Mucosa of descending colon (tissue), 3 donors: Measurements from ENCODE around the gene ACBD6. TPM values are rescaled to one million over a fixed set of nuclear protein-coding genes. Genes with fewer than 3 reads are reported as not detected.

Source experiments
- ATAC-seq: fragments of 200-7000 bp; cut with Tn5 transposase; one replicate; pipeline ENCODE4 v1.9.1; 2020; ENCODE audit warnings: mild to moderate bottlenecking, moderate library complexity
- DNase-seq, 3 donors: peaks; one replicate each; pipeline ENCODE4 v3.0.0-alpha.2; 2020
- H3K36me3 ChIP-seq: fragments of 200-600 bp; one replicate; pipeline ENCODE4 v1.8.0; 2021; ENCODE audit warnings: low read depth, mild to moderate bottlenecking
- H3K4me1 ChIP-seq: fragments of 200-600 bp; one replicate; pipeline ENCODE4 v1.8.0; 2021; ENCODE audit warnings: low read depth, mild to moderate bottlenecking
- H3K4me3 ChIP-seq: fragments of 200-600 bp; one replicate; pipeline ENCODE4 v1.8.0; 2021; ENCODE audit warnings: mild to moderate bottlenecking
- H3K9me3 ChIP-seq: fragments of 200-600 bp; one replicate; pipeline ENCODE4 v1.8.0; 2021; ENCODE audit warnings: mild to moderate bottlenecking
- CTCF ChIP-seq: fragments of 200-600 bp; IDR thresholded peaks from one replicate; pipeline ENCODE4 v1.8.0; 2022; ENCODE audit warnings: antibody characterized with exemption, mild to moderate bottlenecking
- intact Hi-C, 2 donors: fragments of 100-400 bp; cut with DNase I in 1 of 2; cut with micrococcal nuclease in 1 of 2; formaldehyde crosslinking; loops; one replicate each; pipeline versions ENCODE4 v1.11.0 to v1.11.1; 2022; cut with DNase I, micrococcal nuclease
- total RNA-seq, 3 donors: library from RNA; stranded (reverse); fragmentation: NEBNext Ultra II Directional in 2 of 3; extraction: Animal tissue kit (Norgen Biotek cat#: 25700) in 2 of 3; gene quantifications; one replicate each; pipeline versions ENCODE4 v1.2.1 to v1.2.4, GENCODE V29; 2021 to 2023
- donor health status: DM: no; HTN: no; CAD: no; lungs with moderate emphysema.
- donor health status: DM: no; HTN: no; CAD: no.
- donor health status: DM: no; HTN: yes; CAD: no.

Gene ACBD6
- total RNA-seq, 3 donors from 2014 or later, result 23.3 to 32.8 (median 25.0) TPM

DNA sequence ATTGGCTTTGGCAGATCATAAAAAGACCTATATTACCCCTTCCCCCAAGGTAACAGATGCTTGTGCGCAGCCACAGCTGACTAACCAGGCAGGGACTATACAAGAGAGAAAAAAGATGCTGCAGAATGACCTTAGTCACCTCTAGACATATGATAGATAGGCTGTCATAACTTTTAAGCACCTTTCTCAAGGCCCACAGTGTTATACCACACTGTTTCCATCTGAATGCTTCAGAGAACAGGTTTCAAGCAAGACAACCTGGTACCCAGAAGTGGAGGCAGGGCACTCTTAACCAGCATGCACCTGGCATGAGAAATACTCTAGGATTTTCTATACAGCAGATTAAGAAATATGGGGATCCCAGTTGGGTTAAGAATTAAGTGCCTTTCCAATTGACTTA is 43.6 kb upstream of the ACBD6 start:
- H3K36me3 ChIP-seq, result no peaks in the 10 kb centered on the region
- H3K4me1 ChIP-seq, result no peaks in the 10 kb centered on the region
- no peak for DNase-seq
- no peaks in the 10 kb centered on the region for H3K9me3 ChIP-seq
- intact Hi-C loops, result no loop called here
- H3K4me3 ChIP-seq, result no peak overlapping the region
- ATAC-seq, result no peak
- TF ChIP-seq CTCF, result no peak

DNA sequence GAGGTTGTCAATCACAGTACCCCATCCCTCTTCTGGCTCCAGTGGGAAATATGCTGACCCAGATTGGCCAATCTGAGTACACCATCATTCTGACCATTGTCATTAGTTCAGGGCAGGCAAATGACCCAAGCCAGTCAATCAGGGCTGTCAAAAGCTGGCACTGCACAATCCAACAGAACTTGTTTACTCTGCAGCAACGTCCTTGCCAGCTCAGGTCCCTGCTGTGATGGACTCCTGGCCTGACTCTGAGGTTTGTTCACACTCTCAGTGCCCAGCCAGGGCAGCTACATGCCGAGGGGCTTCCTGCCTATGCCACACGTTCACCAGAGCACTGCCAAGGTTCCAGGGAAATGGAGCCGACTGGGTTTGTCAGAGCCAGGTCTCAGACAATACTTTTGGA is 41.7 kb upstream of the ACBD6 start:
- no peak for ATAC-seq
- intact Hi-C loops, result no loop called here

GRCh38 chr1:180542838-180543145 is 40.4 kb upstream of the ACBD6 start:
- H3K4me1 ChIP-seq, result no peaks in the 10 kb centered on the region
- intact Hi-C loops, result no loop called here
- no peaks in the 10 kb centered on the region for H3K36me3 ChIP-seq
- no peaks in the 10 kb centered on the region for H3K9me3 ChIP-seq
- DNase-seq (no peak), ATAC-seq (no peak)
- no peak overlapping the region for H3K4me3 ChIP-seq
- no peak for TF ChIP-seq CTCF

More for the DNA sequence above, 41.7 kb upstream of the ACBD6 start:
- Histone ChIP-seq H3K9me3 (no peaks in the 10 kb centered on the region), H3K36me3 (no peaks in the 10 kb centered on the region), H3K4me1 (no peaks in the 10 kb centered on the region), H3K4me3 (no peak overlapping the region)
- DNase-seq, result no peak
- TF ChIP-seq CTCF, result no peak

GRCh38 chr1:180542113-180542837 is 39.9 kb upstream of the ACBD6 start:
- H3K9me3 ChIP-seq, result no peaks in the 10 kb centered on the region
- intact Hi-C loops, result no loop called here
- no peaks in the 10 kb centered on the region for H3K36me3 ChIP-seq
- DNase-seq (no peak), ATAC-seq (no peak)
- no peaks in the 10 kb centered on the region for H3K4me1 ChIP-seq
- TF ChIP-seq CTCF, result no peak
- no peak overlapping the region for H3K4me3 ChIP-seq

- ATAC-seq, result no peak
- no peak for DNase-seq
- intact Hi-C loops, result no loop called here
- Histone ChIP-seq H3K36me3 (no peaks in the 10 kb centered on the region), H3K4me1 (no peaks in the 10 kb centered on the region), H3K4me3 (no peak overlapping the region), H3K9me3 (no peaks in the 10 kb centered on the region)
- TF ChIP-seq CTCF, result no peak
Observed at GRCh38 chr1:180540697-180541594, 38.6 kb upstream of the ACBD6 start.
